Endothelial cell of umbilical vein (primary cell): ENCODE results near the gene ACTR2.

Source experiments
- CTCF ChIP-seq, 2 donors: IDR thresholded peaks; 1 replicate in 1 of 2; 2 replicates in 1 of 2; pipeline ENCODE4 v1.5.1; 2011; ENCODE audit warnings: low read length in 2 of 2, mild to moderate bottlenecking in 2 of 2, moderate library complexity in 2 of 2, control low read depth in 1 of 2, inconsistent platforms in 1 of 2, low read depth in 1 of 2; ENCODE audit not compliant: insufficient read depth in 1 of 2; ENCODE audit errors: extremely low read depth in 1 of 2
- POLR2A ChIP-seq: IDR thresholded peaks from 2 replicates; pipeline ENCODE4 v1.6.1; 2012; ENCODE audit warnings: low read depth, mild to moderate bottlenecking, control low read depth, low read length
- POLR2AphosphoS5 ChIP-seq: IDR thresholded peaks from 2 replicates; pipeline ENCODE4 v1.6.1; 2012; ENCODE audit warnings: low read depth, mild to moderate bottlenecking, control low read depth, low read length, moderate library complexity; ENCODE audit not compliant: insufficient read depth

- TF ChIP-seq CTCF (IDR thresholded peaks at IDR 0.05; ENCODE audit: extremely low read depth in 1 of 2, insufficient read depth in 1 of 2, low read depth in 1 of 2, low read length in 2 of 2): no peak
- no peak for TF ChIP-seq POLR2AphosphoS5
- no peak for TF ChIP-seq POLR2A
These were observed 52.1 kb downstream of the ACTR2 start for GRCh38 chr2:65279756-65280155.
